HepG2 (cell line): ENCODE data around the gene ST6GALNAC4. TPM values are rescaled to one million over a fixed set of nuclear protein-coding genes. Genes with fewer than 3 reads are reported as not detected.
A peak's percentile ranks its signal among the peaks of the same experiment; 100 is the strongest.

ENCODE experiments used
- ATF2 ChIP-seq: sonication (generic); formaldehyde crosslinking; IDR thresholded peaks from 2 replicates; pipeline ENCODE4 v1.4.0; 2020; ENCODE audit warnings: missing genetic modification reagents
- BORCS8-MEF2B ChIP-seq: sonication (generic); formaldehyde crosslinking; IDR thresholded peaks from 2 replicates; pipeline ENCODE4 v1.8.0; 2022; ENCODE audit warnings: mild to moderate bottlenecking, missing genetic modification reagents
- FOXA3 ChIP-seq: IDR thresholded peaks from 2 replicates; pipeline ENCODE4 v1.6.1; 2016; ENCODE audit warnings: missing genetic modification reagents, missing compliant biosample characterization
- GFI1 ChIP-seq: sonication (generic); formaldehyde crosslinking; IDR thresholded peaks from 2 replicates; pipeline ENCODE4 v1.5.0; 2020; ENCODE audit warnings: missing genetic modification reagents, mild to moderate bottlenecking, borderline replicate concordance
- HES4 ChIP-seq: sonication (generic); formaldehyde crosslinking; IDR thresholded peaks from 2 replicates; pipeline ENCODE4 v1.9.0; 2021; ENCODE audit warnings: mild to moderate bottlenecking, missing genetic modification reagents, borderline replicate concordance
- IRX3 ChIP-seq: sonication (generic); formaldehyde crosslinking; IDR thresholded peaks from 2 replicates; pipeline ENCODE4 v1.8.1; 2023; ENCODE audit warnings: mild to moderate bottlenecking, low read depth, missing genetic modification reagents, borderline replicate concordance
- LCORL ChIP-seq, 2 experiments: fragments of 450-650 bp in 1 of 2; sonication (generic) in 1 of 2; formaldehyde crosslinking in 1 of 2; IDR thresholded peaks; 2 replicates each; pipeline versions ENCODE4 v1.5.0 to v1.6.1; 2017 to 2020; ENCODE audit warnings: antibody characterized with exemption in 1 of 2, missing genetic modification reagents in 1 of 2
- SAP130 ChIP-seq: IDR thresholded peaks from 2 replicates; pipeline ENCODE4 v1.6.1; 2016; ENCODE audit warnings: low read depth
- SIX1 ChIP-seq: sonication (generic); formaldehyde crosslinking; IDR thresholded peaks from 2 replicates; pipeline ENCODE4 v1.4.0; 2020; ENCODE audit warnings: missing genetic modification reagents, borderline replicate concordance
- SMYD3 ChIP-seq: sonication (generic); formaldehyde crosslinking; IDR thresholded peaks from 2 replicates; pipeline ENCODE4 v1.8.1; 2023; ENCODE audit warnings: mild to moderate bottlenecking, missing genetic modification reagents
- YEATS2 ChIP-seq: sonication (generic); formaldehyde crosslinking; IDR thresholded peaks from 2 replicates; pipeline ENCODE4 v1.4.0; 2020; ENCODE audit warnings: missing genetic modification reagents, borderline replicate concordance
- ZBTB40 ChIP-seq, 2 experiments: fragments of 450-650 bp in 1 of 2; sonication (generic) in 1 of 2; formaldehyde crosslinking in 1 of 2; IDR thresholded peaks; 2 replicates each; pipeline versions ENCODE4 v1.6.1 to v1.8.0; 2016 to 2022; ENCODE audit warnings: antibody characterized with exemption in 1 of 2, mild to moderate bottlenecking in 1 of 2, missing genetic modification reagents in 1 of 2
- ZFP82 ChIP-seq: sonication (generic); formaldehyde crosslinking; IDR thresholded peaks from 2 replicates; pipeline ENCODE4 v1.5.1; 2020; ENCODE audit warnings: mild to moderate bottlenecking, missing genetic modification reagents, borderline replicate concordance
- ZMAT5 ChIP-seq: sonication (generic); formaldehyde crosslinking; IDR thresholded peaks from 2 replicates; pipeline ENCODE4 v1.5.0; 2020; ENCODE audit warnings: mild to moderate bottlenecking, low read depth, missing genetic modification reagents, borderline replicate concordance
- ZNF343 ChIP-seq: sonication (generic); formaldehyde crosslinking; IDR thresholded peaks from 2 replicates; pipeline ENCODE4 v1.4.0; 2020; ENCODE audit warnings: mild to moderate bottlenecking, missing genetic modification reagents
- ZNF749 ChIP-seq: sonication (generic); formaldehyde crosslinking; IDR thresholded peaks from 2 replicates; pipeline ENCODE4 v1.8.0; 2022; ENCODE audit warnings: mild to moderate bottlenecking, missing genetic modification reagents, moderate library complexity, borderline replicate concordance
- polyA plus RNA-seq, 8 experiments: library from polyadenylated mRNA; depleted of rRNA in 3 of 8; stranded (reverse) in 7 of 8; unstranded in 1 of 8; fragments of >200 nt; fragmentation: Illumina TruSeq in 4 of 8; extraction: Trizol in 4 of 8; gene quantifications; 2 replicates each; pipeline versions ENCODE4 v1.2.1 to v1.2.3, GENCODE V29; 2011 to 2016; ENCODE audit warnings: low read depth in 4 of 8, missing spikeins in 1 of 8, mixed read lengths in 1 of 8; ENCODE audit not compliant: insufficient read depth in 1 of 8
- total RNA-seq, 5 experiments: library from RNA; depleted of rRNA; stranded (reverse); fragments of >200 nt; fragmentation: Illumina TruSeq; extraction: Trizol; gene quantifications; 2 replicates each; pipeline ENCODE4 v1.2.3, GENCODE V29; 2016; ENCODE audit warnings: low read depth in 1 of 5

The ST6GALNAC4 gene
- total and polyA plus RNA-seq, 2 of the 13 experiments (the other 11 are each of a cell fraction or from before 2014, with no cell fraction given), result 18.8 to 27.7 TPM

GRCh38 chr9:127898433-127899127 is 18.3 kb downstream of the ST6GALNAC4 start (continued):
- TF ChIP-seq YEATS2, result no peak; the same call in 1 of the 2 replicates
- no peak; the same call in 1 of the 2 replicates for TF ChIP-seq HES4 (CRISPR knock-in tag)
- peak; percentile 71 for TF ChIP-seq SAP130
- TF ChIP-seq LCORL (IDR thresholded peaks at IDR 0.05), result no peak
- peak; percentile 79 for TF ChIP-seq LCORL (CRISPR knock-in tag; IDR thresholded peaks at IDR 0.05)
- TF ChIP-seq ZNF749 (CRISPR knock-in tag), result no peak
- TF ChIP-seq FOXA3 (CRISPR knock-in tag), result peak; percentile 54
- no peak for TF ChIP-seq ZBTB40 (IDR thresholded peaks at IDR 0.05)
- TF ChIP-seq ZBTB40 (CRISPR knock-in tag; IDR thresholded peaks at IDR 0.05), result peak; percentile 36; the same call in 1 of the 2 replicates
- TF ChIP-seq ZNF343 (CRISPR knock-in tag), result 0 out of 2 replicates have a peak, but pooled peaks have one; percentile 8
- no peak for TF ChIP-seq SMYD3 (CRISPR knock-in tag)
- TF ChIP-seq IRX3 (CRISPR knock-in tag), result no peak
- TF ChIP-seq ZMAT5, result no peak
- no peak for TF ChIP-seq BORCS8-MEF2B (CRISPR knock-in tag)
- TF ChIP-seq SIX1, result no peak
- TF ChIP-seq GFI1 (CRISPR knock-in tag), result peak; percentile 55; the same call in 1 of the 2 replicates
- TF ChIP-seq ATF2 (CRISPR knock-in tag), result no peak
- TF ChIP-seq ZFP82 (CRISPR knock-in tag), result 0 out of 2 replicates have a peak, but pooled peaks have one; percentile 57
